Measurements from ENCODE around the gene PDC. TPM values are rescaled to one million over a fixed set of nuclear protein-coding genes. Genes with fewer than 3 reads are reported as not detected.

The PDC gene
- total RNA-seq, 2 donors from 2014 or later = not detected

GRCh38 chr1:186456729-186457255, 4.1 kb downstream of the PDC start:
- no peak for DNase-seq
- no peaks in the 10 kb centered on the region for H3K4me1 Mint-ChIP-seq (ENCODE audit: low read depth)
- ATAC-seq (replicated peaks in 1 of 2) = no peak
- no peaks in the 10 kb centered on the region for H3K36me3 Mint-ChIP-seq (ENCODE audit: insufficient read depth in 2 of 2)
- H3K27me3 Mint-ChIP-seq (ENCODE audit: low read depth) = no peaks in the 10 kb centered on the region
- no peak overlapping the region for H3K27ac Mint-ChIP-seq
- no peak overlapping the region for H3K4me3 Mint-ChIP-seq
- H3K9me3 Mint-ChIP-seq = no peaks in the 10 kb centered on the region

DNA sequence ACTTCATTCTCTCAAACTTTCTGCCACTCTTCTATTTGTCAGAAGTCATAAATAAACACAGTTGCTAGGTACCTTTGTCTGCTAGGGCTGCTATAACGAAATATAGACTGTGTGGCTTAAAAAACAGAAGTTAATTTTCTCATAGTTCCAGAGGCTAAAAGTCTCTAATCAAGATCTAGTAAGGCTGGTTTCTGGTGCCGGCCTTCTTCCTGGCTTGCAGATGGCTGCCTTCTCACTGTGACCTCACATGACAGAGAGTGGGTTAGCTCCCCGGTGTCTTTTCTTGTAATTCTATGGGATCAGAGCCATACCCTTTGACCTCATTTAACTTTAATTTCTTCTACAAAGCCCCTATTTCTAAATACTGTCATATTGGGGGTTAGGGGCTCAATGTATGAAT, 5.9 kb downstream of the PDC start:
- H3K27me3 Mint-ChIP-seq (ENCODE audit: low read depth) = no peaks in the 10 kb centered on the region
- no peaks in the 10 kb centered on the region for H3K9me3 Mint-ChIP-seq
- H3K36me3 Mint-ChIP-seq (ENCODE audit: insufficient read depth in 2 of 2) = no peaks in the 10 kb centered on the region
- H3K27ac Mint-ChIP-seq = no peak overlapping the region
- no peaks in the 10 kb centered on the region for H3K4me1 Mint-ChIP-seq (ENCODE audit: low read depth)
- DNase-seq (no peak), ATAC-seq (replicated peaks in 1 of 2) (no peak)
- no peak overlapping the region for H3K4me3 Mint-ChIP-seq

DNA sequence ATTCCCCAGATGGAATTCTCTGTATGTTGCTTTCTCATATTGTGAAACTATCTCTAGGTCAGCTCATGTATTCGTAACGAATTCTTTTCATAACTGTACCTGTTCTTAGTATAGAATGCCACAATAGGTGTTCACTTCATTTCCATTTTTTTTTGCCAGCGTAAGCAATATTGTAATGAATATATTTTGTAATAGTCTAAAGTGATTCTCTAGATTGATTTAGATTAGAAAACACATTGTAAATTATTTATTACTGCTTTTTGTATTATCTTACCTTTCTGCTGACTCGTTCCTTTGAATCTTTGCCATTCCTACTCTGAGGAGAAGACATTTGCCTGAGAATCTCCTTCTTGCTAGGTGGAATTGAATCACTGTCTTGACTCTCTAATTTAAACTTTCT, 14.8 kb downstream of the PDC start:
- Mint-ChIP-seq H3K9me3 (no peaks in the 10 kb centered on the region), H3K27ac (no peak overlapping the region), H3K4me1 (ENCODE audit: low read depth) (peaks cover 13% of the 10 kb centered on the region), H3K4me3 (no peak overlapping the region), H3K27me3 (ENCODE audit: low read depth) (no peaks in the 10 kb centered on the region), H3K36me3 (ENCODE audit: insufficient read depth in 2 of 2) (no peaks in the 10 kb centered on the region)
- ATAC-seq (replicated peaks in 1 of 2) (no peak), DNase-seq (no peak)

DNA sequence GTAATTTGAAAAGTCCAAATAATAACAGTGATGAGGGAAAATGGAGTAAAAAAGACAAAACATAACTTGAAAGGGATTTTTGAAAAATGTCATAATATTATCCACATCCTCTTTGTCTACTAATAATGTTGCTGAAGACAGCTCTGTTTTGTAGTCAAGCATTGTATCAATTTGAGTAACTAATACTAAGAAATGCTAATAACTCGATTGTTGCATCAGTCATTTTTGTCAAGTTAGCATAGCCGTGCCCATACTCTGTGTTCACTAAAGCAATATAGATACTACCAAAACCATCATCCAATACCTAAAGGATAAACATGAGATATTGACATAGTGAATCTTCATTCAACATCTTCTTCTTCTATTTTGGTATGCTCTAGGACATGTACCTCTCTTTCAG, 17.3 kb downstream of the PDC start:
- peak in 1 of 2 donors; percentile 19 for ATAC-seq (replicated peaks in 1 of 2)

GRCh38 chr1:186442651-186443375, 18.1 kb downstream of the PDC start:
- peak; percentile 82 to 85 for ATAC-seq (replicated peaks in 1 of 2)
- peaks cover 13% of the 10 kb centered on the region for H3K4me1 Mint-ChIP-seq (ENCODE audit: low read depth)

More for the DNA sequence above, 17.3 kb downstream of the PDC start:
- Mint-ChIP-seq H3K36me3 (ENCODE audit: insufficient read depth in 2 of 2) (no peaks in the 10 kb centered on the region), H3K4me3 (no peak overlapping the region), H3K9me3 (no peaks in the 10 kb centered on the region), H3K27me3 (ENCODE audit: low read depth) (no peaks in the 10 kb centered on the region), H3K4me1 (ENCODE audit: low read depth) (peaks cover 13% of the 10 kb centered on the region), H3K27ac (no peak overlapping the region)
- DNase-seq = no peak

DNA sequence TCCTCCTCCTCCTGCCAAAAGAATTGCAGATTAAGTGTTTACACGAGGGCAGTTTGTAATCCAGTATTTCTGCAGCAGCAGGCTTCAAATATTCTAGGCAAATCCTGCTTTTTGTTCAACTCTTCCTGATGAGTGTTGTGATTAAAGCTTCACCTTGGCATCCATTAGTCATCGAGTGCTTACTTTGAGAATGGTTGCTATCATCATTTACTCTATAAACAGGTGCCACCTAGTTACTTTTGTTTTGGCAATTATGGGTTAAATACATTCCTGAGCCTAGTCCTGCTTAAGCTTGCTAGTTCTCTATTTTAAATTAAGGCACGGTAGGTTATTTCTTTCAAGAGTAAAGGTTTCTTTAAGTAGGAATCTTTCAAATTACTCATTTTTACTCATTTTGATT, 20.3 kb downstream of the PDC start:
- Mint-ChIP-seq H3K9me3 (no peaks in the 10 kb centered on the region), H3K36me3 (ENCODE audit: insufficient read depth in 2 of 2) (peaks cover 0 to 2% of the 10 kb centered on the region in 2 donors), H3K4me1 (ENCODE audit: low read depth) (peaks cover 13% of the 10 kb centered on the region), H3K4me3 (peak overlapping the region in 1 of 2 donors; percentile 25), H3K27me3 (ENCODE audit: low read depth) (no peaks in the 10 kb centered on the region), H3K27ac (peak overlapping the region; percentile 30)
- no peak for DNase-seq
- ATAC-seq (replicated peaks in 1 of 2) = peak in 1 of 2 donors; percentile 44

More at GRCh38 chr1:186442651-186443375, 18.1 kb downstream of the PDC start:
- DNase-seq = no peak
- Mint-ChIP-seq H3K27ac (no peak overlapping the region), H3K4me3 (no peak overlapping the region), H3K36me3 (ENCODE audit: insufficient read depth in 2 of 2) (peaks cover 0 to 2% of the 10 kb centered on the region in 2 donors), H3K27me3 (ENCODE audit: low read depth) (no peaks in the 10 kb centered on the region), H3K9me3 (no peaks in the 10 kb centered on the region)

GRCh38 chr1:186438567-186438966, 22.3 kb downstream of the PDC start:
- ATAC-seq (replicated peaks in 1 of 2) = no peak
- peaks cover 13% of the 10 kb centered on the region for H3K4me1 Mint-ChIP-seq (ENCODE audit: low read depth)
- H3K9me3 Mint-ChIP-seq = no peaks in the 10 kb centered on the region
- H3K27ac Mint-ChIP-seq = no peak overlapping the region
- DNase-seq = no peak
- H3K27me3 Mint-ChIP-seq (ENCODE audit: low read depth) = no peaks in the 10 kb centered on the region
- no peak overlapping the region for H3K4me3 Mint-ChIP-seq
- peaks cover 0 to 2% of the 10 kb centered on the region in 2 donors for H3K36me3 Mint-ChIP-seq (ENCODE audit: insufficient read depth in 2 of 2)

DNA sequence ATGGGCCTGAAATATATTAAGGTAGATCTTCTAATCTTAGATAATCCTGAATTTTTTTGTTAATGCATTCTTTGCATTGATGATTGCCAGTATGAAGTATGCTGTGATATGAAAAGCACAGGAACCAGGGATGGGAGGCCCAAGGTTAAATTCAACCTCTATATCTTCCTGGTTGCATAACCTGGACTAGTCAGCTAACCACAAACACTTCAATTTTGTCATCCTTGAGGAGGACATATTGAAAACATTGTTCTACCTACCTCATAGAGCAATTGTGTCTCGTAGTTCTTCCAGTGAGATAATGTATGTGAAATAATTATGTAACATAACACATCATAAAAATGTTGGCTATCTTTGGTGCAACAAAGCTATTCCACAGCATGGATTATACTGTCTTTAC, 25.6 kb downstream of the PDC start:
- Mint-ChIP-seq H3K9me3 (no peaks in the 10 kb centered on the region), H3K4me1 (ENCODE audit: low read depth) (no peaks in the 10 kb centered on the region), H3K36me3 (ENCODE audit: insufficient read depth in 2 of 2) (peaks cover 0 to 2% of the 10 kb centered on the region in 2 donors), H3K27me3 (ENCODE audit: low read depth) (no peaks in the 10 kb centered on the region), H3K27ac (no peak overlapping the region), H3K4me3 (no peak overlapping the region)
- ATAC-seq (replicated peaks in 1 of 2) (no peak), DNase-seq (no peak)

DNA sequence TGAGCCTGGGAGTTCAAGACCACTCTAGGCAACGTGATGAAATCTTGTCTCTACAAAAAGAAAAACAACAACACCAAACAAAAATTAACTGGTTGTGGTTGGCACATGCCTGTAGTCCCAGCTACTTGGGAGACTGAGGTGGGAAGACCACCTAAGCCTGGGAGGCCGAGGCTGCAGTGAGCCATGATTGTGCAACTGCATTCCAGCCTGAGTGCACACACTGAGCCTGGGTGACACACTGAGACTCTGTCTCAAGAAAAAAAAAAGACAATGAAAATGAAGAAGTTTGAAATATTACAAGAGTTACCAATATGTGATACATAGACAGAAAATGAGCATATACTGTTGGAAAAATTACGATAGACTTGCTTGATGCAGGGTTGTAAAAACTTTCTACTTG, 31.9 kb downstream of the PDC start:
- ATAC-seq (replicated peaks in 1 of 2) = no peak
- Mint-ChIP-seq H3K9me3 (no peaks in the 10 kb centered on the region), H3K27me3 (ENCODE audit: low read depth) (no peaks in the 10 kb centered on the region), H3K4me1 (ENCODE audit: low read depth) (no peaks in the 10 kb centered on the region), H3K27ac (no peak overlapping the region), H3K4me3 (no peak overlapping the region), H3K36me3 (ENCODE audit: insufficient read depth in 2 of 2) (peaks cover 0 to 2% of the 10 kb centered on the region in 2 donors)
- no peak for DNase-seq

DNA sequence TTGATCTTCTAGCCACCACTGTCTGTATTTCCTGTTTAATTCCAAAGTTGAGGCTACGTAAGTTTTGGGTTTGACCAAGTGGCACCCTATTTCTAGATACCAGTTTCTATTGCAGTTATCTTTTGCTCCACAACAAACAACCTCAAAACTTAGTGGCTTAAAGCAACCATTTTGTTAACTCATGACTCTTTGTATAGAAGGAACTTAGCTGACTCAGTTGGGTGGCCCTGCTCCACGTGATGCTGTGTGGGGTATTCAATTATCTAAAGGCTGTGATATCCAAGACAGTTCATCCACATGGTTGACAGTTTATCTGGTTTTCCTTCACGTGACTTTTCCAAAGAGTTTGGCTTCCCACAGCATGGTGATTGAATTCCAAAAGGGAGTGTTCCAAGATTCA, 34.8 kb downstream of the PDC start:
- Mint-ChIP-seq H3K4me3 (no peak overlapping the region), H3K9me3 (no peaks in the 10 kb centered on the region), H3K36me3 (ENCODE audit: insufficient read depth in 2 of 2) (peaks cover 0 to 2% of the 10 kb centered on the region in 2 donors), H3K27me3 (ENCODE audit: low read depth) (no peaks in the 10 kb centered on the region), H3K4me1 (ENCODE audit: low read depth) (no peaks in the 10 kb centered on the region), H3K27ac (no peak overlapping the region)
- DNase-seq (no peak), ATAC-seq (replicated peaks in 1 of 2) (no peak)

DNA sequence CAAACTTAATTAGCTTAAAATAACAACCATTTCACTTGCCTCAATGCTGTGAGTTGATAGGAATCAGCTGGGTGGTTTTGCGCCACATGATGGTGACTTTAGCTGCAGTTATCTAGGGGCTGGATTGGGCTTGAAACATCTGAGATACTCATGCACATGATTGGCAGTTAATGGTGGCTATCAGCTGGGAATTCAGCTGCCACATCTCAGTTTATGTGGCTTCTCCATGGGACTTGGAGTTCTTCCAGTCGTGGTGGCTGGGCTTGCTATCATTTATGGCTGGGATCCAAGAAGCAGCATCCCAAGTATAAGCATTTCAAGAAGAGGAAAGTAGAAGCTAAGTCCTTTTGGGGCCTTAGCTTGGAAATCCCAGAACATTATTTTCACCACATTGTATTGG, 36.4 kb downstream of the PDC start:
- no peaks in the 10 kb centered on the region for H3K27me3 Mint-ChIP-seq (ENCODE audit: low read depth)
- DNase-seq (no peak), ATAC-seq (replicated peaks in 1 of 2) (no peak)
- H3K27ac Mint-ChIP-seq = no peak overlapping the region
- peaks cover 2 to 4% of the 10 kb centered on the region in 2 donors for H3K36me3 Mint-ChIP-seq (ENCODE audit: insufficient read depth in 2 of 2)
- peaks cover 9% of the 10 kb centered on the region for H3K4me1 Mint-ChIP-seq (ENCODE audit: low read depth)
- H3K9me3 Mint-ChIP-seq = no peaks in the 10 kb centered on the region
- no peak overlapping the region for H3K4me3 Mint-ChIP-seq

- DNase-seq = no peak
- peaks cover 4 to 9% of the 10 kb centered on the region in 2 donors for H3K36me3 Mint-ChIP-seq (ENCODE audit: insufficient read depth in 2 of 2)
- ATAC-seq (replicated peaks in 1 of 2) = no peak
- peaks cover 9% of the 10 kb centered on the region for H3K4me1 Mint-ChIP-seq (ENCODE audit: low read depth)
- H3K4me3 Mint-ChIP-seq = no peak overlapping the region
- no peaks in the 10 kb centered on the region for H3K9me3 Mint-ChIP-seq
- H3K27me3 Mint-ChIP-seq (ENCODE audit: low read depth) = no peaks in the 10 kb centered on the region
- H3K27ac Mint-ChIP-seq = no peak overlapping the region
These were observed 39.5 kb downstream of the PDC start for GRCh38 chr1:186421446-186421845.

DNA sequence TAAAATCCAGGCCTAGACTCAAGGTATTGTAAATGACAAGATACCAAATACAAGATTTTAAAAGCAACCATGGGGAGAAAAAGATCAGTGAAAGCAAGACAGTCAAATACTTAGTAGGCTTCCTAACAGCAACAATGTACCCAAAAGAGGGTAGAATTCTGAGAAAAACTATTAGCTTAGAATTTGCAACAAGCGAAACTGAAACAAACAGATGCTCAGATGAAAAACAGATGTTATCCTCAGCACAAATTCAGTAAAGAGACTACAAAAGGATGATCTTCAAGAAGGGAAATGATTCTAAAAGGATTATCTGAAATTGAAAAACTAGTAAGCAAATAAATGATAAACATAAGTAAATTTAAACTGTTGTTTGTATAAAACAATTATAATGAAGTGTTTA, 40.0 kb downstream of the PDC start:
- Mint-ChIP-seq H3K4me1 (ENCODE audit: low read depth) (peaks cover 9% of the 10 kb centered on the region), H3K27me3 (ENCODE audit: low read depth) (no peaks in the 10 kb centered on the region), H3K27ac (peak overlapping the region; percentile 61), H3K9me3 (no peaks in the 10 kb centered on the region), H3K4me3 (peak overlapping the region in 1 of 2 donors; percentile 9), H3K36me3 (ENCODE audit: insufficient read depth in 2 of 2) (peaks cover 4 to 9% of the 10 kb centered on the region in 2 donors)
- DNase-seq = no peak
- no peak for ATAC-seq (replicated peaks in 1 of 2)

DNA sequence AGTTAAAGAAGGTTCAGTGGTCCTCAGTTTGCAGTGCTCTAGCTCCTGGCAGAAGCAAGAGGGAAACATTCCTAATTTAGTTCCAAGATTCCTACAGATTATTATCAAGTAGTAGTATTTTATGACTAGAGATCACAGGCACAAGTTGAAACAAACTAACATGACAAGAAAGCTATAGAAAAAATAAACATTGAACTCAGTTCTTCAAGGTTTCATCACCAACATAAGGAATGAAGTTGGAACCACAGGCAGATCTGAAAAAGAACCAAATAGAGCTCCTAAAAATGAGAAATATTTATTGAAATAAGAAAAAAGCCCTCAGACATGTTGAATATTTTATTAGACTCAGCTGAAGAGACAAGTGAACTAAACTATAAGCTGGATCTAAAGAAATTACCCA, 40.6 kb downstream of the PDC start:
- no peaks in the 10 kb centered on the region for H3K27me3 Mint-ChIP-seq (ENCODE audit: low read depth)
- H3K4me3 Mint-ChIP-seq = peak overlapping the region in 1 of 2 donors; percentile 9
- peaks cover 9% of the 10 kb centered on the region for H3K4me1 Mint-ChIP-seq (ENCODE audit: low read depth)
- H3K36me3 Mint-ChIP-seq (ENCODE audit: insufficient read depth in 2 of 2) = peaks cover 4 to 9% of the 10 kb centered on the region in 2 donors
- DNase-seq (no peak), ATAC-seq (replicated peaks in 1 of 2) (no peak)
- no peaks in the 10 kb centered on the region for H3K9me3 Mint-ChIP-seq
- peak overlapping the region; percentile 61 for H3K27ac Mint-ChIP-seq
